ENCODE results near the gene MACROH2A1. TPM values are rescaled to one million over a fixed set of nuclear protein-coding genes. Genes with fewer than 3 reads are reported as not detected.

MACROH2A1 gene
- total RNA-seq, 1 donor from 2014 or later, result 179 TPM

DNA sequence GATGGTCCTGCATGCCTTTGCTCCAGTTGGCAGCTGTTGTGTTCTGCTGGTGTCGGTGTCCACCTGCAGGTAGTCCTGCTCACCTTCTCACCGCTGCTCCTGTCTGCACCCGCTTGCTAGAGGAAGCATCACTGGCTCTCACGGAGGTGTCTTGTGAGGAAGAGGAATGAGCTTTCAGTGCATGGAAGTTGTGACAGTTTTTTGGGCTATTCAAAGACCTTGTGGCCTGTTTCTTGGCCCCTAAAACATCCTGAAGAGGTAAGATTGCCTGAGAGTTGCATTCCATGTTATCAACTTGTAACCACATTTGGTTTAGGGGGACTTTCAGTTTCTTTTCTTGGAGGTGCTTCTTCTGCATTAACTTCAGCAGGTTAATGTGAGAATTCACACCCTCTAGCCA is 85.6 kb downstream of the MACROH2A1 start:
- DNase-seq, result no peak
- Histone ChIP-seq H3K27me3 (no peaks in the 10 kb centered on the region), H3K27ac (no peak overlapping the region), H3K4me3 (no peak overlapping the region), H3K4me1 (no peaks in the 10 kb centered on the region), H3K9me3 (no peaks in the 10 kb centered on the region), H3K36me3 (no peaks in the 10 kb centered on the region)
- intact Hi-C loops (cut with DNase I), result no loop called here
- TF ChIP-seq CTCF (IDR thresholded peaks at IDR 0.05), result no peak
- no peak for ATAC-seq

GRCh38 chr5:135312255-135312935 is 86.6 kb downstream of the MACROH2A1 start:
- no peaks in the 10 kb centered on the region for H3K27me3 ChIP-seq
- no peak for ATAC-seq
- intact Hi-C loops (cut with DNase I), result no loop called here
- H3K4me1 ChIP-seq, result no peaks in the 10 kb centered on the region
- no peak for TF ChIP-seq CTCF (IDR thresholded peaks at IDR 0.05)
- H3K4me3 ChIP-seq, result no peak overlapping the region
- no peaks in the 10 kb centered on the region for H3K9me3 ChIP-seq
- H3K27ac ChIP-seq, result no peak overlapping the region
- no peak for DNase-seq
- H3K36me3 ChIP-seq, result no peaks in the 10 kb centered on the region

DNA sequence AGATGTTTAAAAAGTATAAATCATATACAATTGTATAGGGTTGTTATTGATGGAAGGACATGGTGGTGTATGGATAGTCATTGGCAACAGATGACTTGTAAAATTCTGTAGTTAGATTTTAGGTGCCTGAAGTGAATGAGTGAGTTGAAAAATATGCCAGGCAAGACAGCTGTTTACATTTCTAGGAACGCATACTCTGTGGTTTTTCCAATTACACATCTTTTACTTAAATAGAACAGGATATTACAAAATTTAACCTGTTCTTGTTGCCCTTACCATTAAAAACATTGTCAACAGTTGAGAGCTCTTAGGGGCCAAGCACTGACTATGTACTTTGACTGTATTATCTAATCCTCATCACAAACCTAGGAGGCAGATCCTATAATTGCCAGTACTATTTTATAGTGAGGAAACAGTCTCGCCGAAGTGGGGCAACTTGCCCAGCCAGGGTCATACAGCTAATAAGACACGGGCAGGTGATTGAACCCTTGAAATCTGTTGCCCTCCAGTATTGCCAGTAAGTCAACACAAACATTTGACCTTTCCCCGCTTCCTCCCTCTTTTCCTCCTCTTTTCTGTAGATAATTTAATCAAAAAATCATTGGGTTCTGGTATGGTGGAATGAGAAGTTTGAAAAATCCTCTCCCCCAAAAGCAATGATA is 88.6 kb downstream of the MACROH2A1 start:
- intact Hi-C loops (cut with DNase I), result no loop called here
- peaks cover 3% of the 10 kb centered on the region for H3K27me3 ChIP-seq
- no peaks in the 10 kb centered on the region for H3K9me3 ChIP-seq
- no peak for TF ChIP-seq CTCF (IDR thresholded peaks at IDR 0.05)
- H3K4me3 ChIP-seq, result no peak overlapping the region
- no peak for DNase-seq
- H3K4me1 ChIP-seq, result no peaks in the 10 kb centered on the region
- no peaks in the 10 kb centered on the region for H3K36me3 ChIP-seq
- H3K27ac ChIP-seq, result no peak overlapping the region
- no peak for ATAC-seq

DNA sequence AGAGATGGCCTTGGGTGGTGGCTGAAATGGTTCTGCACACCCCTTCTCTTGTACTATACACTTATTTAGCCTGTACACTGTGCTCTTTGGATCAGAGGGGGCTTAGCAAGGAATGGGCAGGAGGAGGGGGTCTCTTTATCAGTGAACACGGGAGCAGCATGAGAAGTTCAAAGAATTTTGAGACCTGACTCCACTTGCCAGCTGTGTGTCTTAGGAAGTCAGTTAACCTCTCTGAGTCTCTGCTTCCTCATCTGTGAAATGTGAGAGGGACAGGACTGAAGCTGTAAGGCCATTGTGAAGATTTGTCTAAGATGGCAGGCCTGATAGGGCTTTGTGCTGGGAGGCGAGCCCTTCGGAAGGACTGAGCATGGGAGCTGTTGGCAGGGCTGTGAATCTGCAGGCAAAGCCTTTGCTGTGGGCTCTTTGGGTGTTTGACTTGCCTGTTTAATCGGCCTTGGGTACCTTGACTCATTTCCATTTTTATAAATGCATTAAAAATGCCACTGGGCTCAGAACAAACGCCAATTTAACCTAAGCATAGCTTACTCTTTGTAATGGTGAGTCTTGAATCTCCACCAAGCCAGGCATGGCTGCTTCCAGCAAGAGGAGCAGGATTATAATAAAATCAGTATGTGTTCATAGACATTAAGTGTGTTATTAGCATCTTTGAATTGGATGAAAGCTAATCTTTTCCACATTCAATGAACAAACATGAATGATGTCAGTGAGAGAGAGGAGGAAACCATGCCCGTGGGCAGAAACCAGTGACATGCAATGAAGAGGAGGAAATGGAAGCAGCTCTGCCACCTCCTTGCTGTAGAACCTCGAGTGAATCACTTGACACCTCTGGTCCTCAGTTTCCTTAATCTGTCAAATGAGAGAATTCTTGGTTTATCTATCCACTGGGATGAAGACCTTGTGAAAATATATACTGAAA is 89.4 kb downstream of the MACROH2A1 start:
- no peak for TF ChIP-seq CTCF (IDR thresholded peaks at IDR 0.05)
- no peak for ATAC-seq

DNA sequence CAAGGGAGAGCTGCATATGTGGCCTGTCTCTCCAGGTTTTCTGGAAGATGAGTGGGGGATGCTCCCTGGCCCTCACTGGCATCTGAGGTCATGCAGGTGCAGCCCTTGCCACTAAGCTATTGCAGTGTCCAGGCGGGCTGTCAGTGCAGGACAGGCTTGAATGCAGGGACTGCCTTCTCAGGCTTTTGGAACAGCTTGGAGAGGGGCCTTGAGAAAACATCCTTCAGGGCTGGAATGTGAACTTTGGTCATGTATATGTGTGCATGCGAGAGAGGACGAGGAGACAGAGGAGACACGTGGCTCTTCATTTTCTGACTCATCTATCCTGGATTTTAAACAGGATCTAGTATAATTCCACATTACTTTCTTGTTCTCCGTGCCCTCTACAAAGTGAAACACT is 90.3 kb downstream of the MACROH2A1 start:
- TF ChIP-seq CTCF (IDR thresholded peaks at IDR 0.05), result no peak
- Histone ChIP-seq H3K4me3 (no peak overlapping the region), H3K9me3 (no peaks in the 10 kb centered on the region), H3K36me3 (no peaks in the 10 kb centered on the region), H3K27me3 (peaks cover 7% of the 10 kb centered on the region), H3K27ac (no peak overlapping the region), H3K4me1 (no peaks in the 10 kb centered on the region)
- no peak for DNase-seq
- intact Hi-C loops (cut with DNase I), result no loop called here
- ATAC-seq, result no peak

More for the DNA sequence above, 89.4 kb downstream of the MACROH2A1 start:
- no peak overlapping the region for H3K27ac ChIP-seq
- no peaks in the 10 kb centered on the region for H3K36me3 ChIP-seq
- no peaks in the 10 kb centered on the region for H3K4me1 ChIP-seq
- DNase-seq, result no peak
- H3K4me3 ChIP-seq, result no peak overlapping the region
- intact Hi-C loops (cut with DNase I), result no loop called here
- H3K9me3 ChIP-seq, result no peaks in the 10 kb centered on the region
- H3K27me3 ChIP-seq, result peaks cover 7% of the 10 kb centered on the region
